Colonic mucosa (tissue), 4 donors: Measurements from ENCODE around the gene ASIP. TPM values are rescaled to one million over a fixed set of nuclear protein-coding genes. Genes with fewer than 3 reads are reported as not detected.

Source experiments
- DNase-seq: peaks from one replicate; pipeline ENCODE4 v3.0.0-alpha.2; 2020
- H3K27ac ChIP-seq: fragments of 200-600 bp; one replicate; pipeline ENCODE4 v1.8.0; 2021
- H3K27me3 ChIP-seq: fragments of 200-600 bp; one replicate; pipeline ENCODE4 v1.8.0; 2021
- H3K36me3 ChIP-seq: fragments of 200-600 bp; one replicate; pipeline ENCODE4 v1.8.0; 2021
- H3K4me1 ChIP-seq: fragments of 200-600 bp; one replicate; pipeline ENCODE4 v1.8.0; 2021; ENCODE audit warnings: mild to moderate bottlenecking
- H3K4me3 ChIP-seq: fragments of 200-600 bp; one replicate; pipeline ENCODE4 v1.8.0; 2021
- H3K9ac ChIP-seq, 2 donors: one replicate each; pipeline ENCODE4 v1.7.0; 2013; ENCODE audit warnings: control low read depth in 2 of 2, low read depth in 2 of 2, low read length in 2 of 2
- H3K9me3 ChIP-seq: fragments of 200-600 bp; one replicate; pipeline ENCODE4 v1.8.0; 2021
- CTCF ChIP-seq: fragments of 200-600 bp; IDR thresholded peaks from one replicate; pipeline ENCODE4 v1.8.0; 2022; ENCODE audit warnings: antibody characterized with exemption, mild to moderate bottlenecking
- intact Hi-C: fragments of 100-400 bp; cut with DNase I; formaldehyde crosslinking; loops from one replicate; pipeline ENCODE4 v1.14.1; 2022
- total RNA-seq, 2 donors: library from RNA; stranded (reverse); fragmentation: NEBNext Ultra II Directional in 1 of 2; extraction: Animal tissue kit (Norgen Biotek cat#: 25700) in 1 of 2; gene quantifications; one replicate each; pipeline ENCODE4 v1.2.1, GENCODE V29; 2021
- donor health status: healthy.
- donor health status: DM: no; HTN: no; CAD: no.
- donor health status: DM: no; HTN: no; CAD: no.

Gene ASIP
- total RNA-seq, 2 donors from 2014 or later: not detected

DNA sequence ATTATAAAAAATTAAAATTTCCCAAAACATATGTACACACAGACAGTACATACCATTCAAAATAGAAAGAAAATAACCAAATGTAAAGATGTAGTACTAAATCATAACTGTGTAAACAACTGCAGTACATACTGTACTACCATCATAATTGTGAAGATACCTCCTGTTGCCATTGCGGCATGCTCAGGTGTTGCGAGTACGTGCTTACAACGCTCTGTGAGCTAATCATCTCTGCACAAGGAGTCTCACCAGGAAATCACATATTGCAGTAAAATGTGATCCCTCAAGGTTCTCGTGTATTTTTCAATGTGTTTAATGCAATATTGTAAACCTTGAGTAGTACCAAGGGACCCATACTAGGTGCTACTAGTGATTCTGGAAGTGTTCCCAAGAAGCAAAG, 22.9 kb downstream of the ASIP start:
- intact Hi-C loops: no loop called here
- no peaks in the 10 kb centered on the region for H3K27me3 ChIP-seq
- H3K9ac ChIP-seq: no peak overlapping the region
- H3K9me3 ChIP-seq: no peaks in the 10 kb centered on the region
- DNase-seq: no peak
- H3K4me1 ChIP-seq: no peaks in the 10 kb centered on the region
- no peak for TF ChIP-seq CTCF
- H3K4me3 ChIP-seq: no peak overlapping the region
- H3K27ac ChIP-seq: no peak overlapping the region
- H3K36me3 ChIP-seq: no peaks in the 10 kb centered on the region

DNA sequence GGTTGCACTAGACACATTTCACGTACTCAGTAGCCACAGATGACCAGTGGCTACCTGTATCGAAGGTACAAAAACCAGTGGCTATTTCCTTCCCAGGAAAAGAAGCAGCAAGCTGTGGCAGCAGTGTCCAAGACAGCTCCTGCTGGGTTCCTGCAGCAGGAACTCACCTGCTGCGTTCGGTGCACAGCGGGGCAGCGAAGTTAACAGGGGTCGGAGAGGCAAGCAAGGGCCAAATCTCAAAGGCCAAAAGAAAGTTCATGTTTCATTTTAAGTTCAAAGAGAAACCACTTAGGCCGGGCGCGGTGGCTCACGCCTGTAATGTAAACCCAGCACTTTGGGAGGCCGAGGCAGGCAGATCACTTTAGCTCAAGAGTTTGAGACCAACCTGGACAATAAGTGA, 26.9 kb downstream of the ASIP start:
- Histone ChIP-seq H3K36me3 (no peaks in the 10 kb centered on the region), H3K9ac (no peak overlapping the region), H3K27ac (no peak overlapping the region), H3K9me3 (no peaks in the 10 kb centered on the region), H3K27me3 (no peaks in the 10 kb centered on the region), H3K4me3 (no peak overlapping the region), H3K4me1 (no peaks in the 10 kb centered on the region)
- no peak for TF ChIP-seq CTCF
- intact Hi-C loops: no loop called here
- DNase-seq: no peak

DNA sequence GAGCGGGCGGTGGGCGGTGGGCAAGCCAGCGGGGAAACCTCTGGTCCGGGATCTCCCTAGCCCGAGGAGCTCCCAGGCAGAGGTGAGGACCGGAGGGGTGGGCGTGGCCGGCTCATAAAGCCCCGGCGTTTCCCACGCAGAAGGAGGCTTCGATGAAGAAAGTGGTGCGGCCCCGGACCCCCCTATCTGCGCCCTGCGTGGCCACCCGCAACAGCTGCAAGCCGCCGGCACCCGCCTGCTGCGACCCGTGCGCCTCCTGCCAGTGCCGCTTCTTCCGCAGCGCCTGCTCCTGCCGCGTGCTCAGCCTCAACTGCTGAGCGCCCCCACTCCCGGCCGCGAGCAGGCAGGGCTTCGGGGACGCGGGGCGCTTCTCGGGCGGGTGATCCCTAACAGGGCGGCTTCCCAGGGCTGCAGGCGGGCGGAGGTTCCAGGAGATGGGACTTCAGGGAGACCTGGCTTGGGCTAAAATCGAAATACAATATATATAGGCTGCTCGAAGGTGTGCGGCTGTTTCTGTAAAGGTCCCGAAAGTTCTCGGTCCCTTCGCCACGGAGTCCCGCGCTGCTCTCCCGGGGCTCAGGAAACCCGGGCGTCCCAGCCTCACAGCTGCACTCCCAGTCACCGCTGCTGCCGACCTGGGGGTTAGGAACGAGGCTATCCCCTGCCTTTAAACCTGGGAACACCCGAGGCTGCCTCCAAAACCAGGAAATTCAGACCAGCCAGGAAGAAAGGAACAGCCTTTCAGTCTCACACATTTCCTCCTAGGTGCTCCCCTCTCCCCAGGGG, 27.8 kb downstream of the ASIP start:
- Histone ChIP-seq H3K27ac (peak overlapping the region; percentile 35), H3K9ac (peak overlapping the region in 1 of 2 donors; percentile 38), H3K9me3 (no peaks in the 10 kb centered on the region), H3K4me1 (no peaks in the 10 kb centered on the region), H3K36me3 (no peaks in the 10 kb centered on the region), H3K27me3 (no peaks in the 10 kb centered on the region), H3K4me3 (peak overlapping the region; percentile 38)
- intact Hi-C loops: no loop called here
- no peak for TF ChIP-seq CTCF
- peak; percentile 45 for DNase-seq

DNA sequence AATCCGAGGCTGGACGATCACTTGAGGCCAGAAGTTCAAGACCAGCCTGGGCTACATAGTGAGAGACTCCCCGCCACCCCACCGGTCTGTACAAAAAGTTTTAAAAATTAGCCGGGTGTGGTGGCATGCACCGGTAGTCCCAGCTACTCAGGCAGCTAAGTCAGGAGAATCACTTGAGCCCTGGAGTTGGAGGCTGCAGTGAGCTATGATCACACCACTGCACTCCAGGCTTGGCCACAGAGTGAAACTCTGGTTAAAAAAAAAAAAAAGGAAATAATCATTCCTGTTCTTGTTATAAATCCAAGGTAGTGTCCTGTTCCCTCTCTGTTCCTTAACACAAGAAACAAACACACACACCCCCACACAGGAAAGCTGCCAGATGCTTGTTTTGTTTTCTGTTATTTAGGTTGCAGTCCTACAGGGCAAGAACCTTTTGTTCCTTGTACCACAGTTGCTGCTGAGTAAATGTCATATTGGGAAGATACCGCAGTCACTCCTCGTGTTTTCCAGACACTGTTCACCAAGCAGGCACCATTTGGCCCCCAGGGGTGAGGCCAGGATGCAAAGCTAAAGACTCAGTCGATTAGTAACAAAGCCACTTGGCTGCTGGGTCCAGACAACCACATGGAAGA, 28.9 kb downstream of the ASIP start:
- DNase-seq: no peak
- no peak for TF ChIP-seq CTCF
- Histone ChIP-seq H3K36me3 (no peaks in the 10 kb centered on the region), H3K9me3 (no peaks in the 10 kb centered on the region), H3K27me3 (no peaks in the 10 kb centered on the region), H3K9ac (no peak overlapping the region), H3K4me3 (no peak overlapping the region), H3K4me1 (no peaks in the 10 kb centered on the region), H3K27ac (no peak overlapping the region)
- intact Hi-C loops: no loop called here

- H3K36me3 ChIP-seq: no peaks in the 10 kb centered on the region
- DNase-seq: no peak
- H3K27ac ChIP-seq: no peak overlapping the region
- H3K9me3 ChIP-seq: no peaks in the 10 kb centered on the region
- no peak for TF ChIP-seq CTCF
- H3K4me3 ChIP-seq: no peak overlapping the region
- intact Hi-C loops: no loop called here
- no peaks in the 10 kb centered on the region for H3K27me3 ChIP-seq
- no peak overlapping the region for H3K9ac ChIP-seq
- no peaks in the 10 kb centered on the region for H3K4me1 ChIP-seq
These were observed 30.7 kb downstream of the ASIP start for GRCh38 chr20:34271956-34272355.
